ENCODE measurements around the gene ZBTB7C. TPM values are rescaled to one million over a fixed set of nuclear protein-coding genes. Genes with fewer than 3 reads are reported as not detected.

Gene ZBTB7C
- total RNA-seq, 2 donors from 2014 or later = 4.2 to 5.6 TPM

DNA sequence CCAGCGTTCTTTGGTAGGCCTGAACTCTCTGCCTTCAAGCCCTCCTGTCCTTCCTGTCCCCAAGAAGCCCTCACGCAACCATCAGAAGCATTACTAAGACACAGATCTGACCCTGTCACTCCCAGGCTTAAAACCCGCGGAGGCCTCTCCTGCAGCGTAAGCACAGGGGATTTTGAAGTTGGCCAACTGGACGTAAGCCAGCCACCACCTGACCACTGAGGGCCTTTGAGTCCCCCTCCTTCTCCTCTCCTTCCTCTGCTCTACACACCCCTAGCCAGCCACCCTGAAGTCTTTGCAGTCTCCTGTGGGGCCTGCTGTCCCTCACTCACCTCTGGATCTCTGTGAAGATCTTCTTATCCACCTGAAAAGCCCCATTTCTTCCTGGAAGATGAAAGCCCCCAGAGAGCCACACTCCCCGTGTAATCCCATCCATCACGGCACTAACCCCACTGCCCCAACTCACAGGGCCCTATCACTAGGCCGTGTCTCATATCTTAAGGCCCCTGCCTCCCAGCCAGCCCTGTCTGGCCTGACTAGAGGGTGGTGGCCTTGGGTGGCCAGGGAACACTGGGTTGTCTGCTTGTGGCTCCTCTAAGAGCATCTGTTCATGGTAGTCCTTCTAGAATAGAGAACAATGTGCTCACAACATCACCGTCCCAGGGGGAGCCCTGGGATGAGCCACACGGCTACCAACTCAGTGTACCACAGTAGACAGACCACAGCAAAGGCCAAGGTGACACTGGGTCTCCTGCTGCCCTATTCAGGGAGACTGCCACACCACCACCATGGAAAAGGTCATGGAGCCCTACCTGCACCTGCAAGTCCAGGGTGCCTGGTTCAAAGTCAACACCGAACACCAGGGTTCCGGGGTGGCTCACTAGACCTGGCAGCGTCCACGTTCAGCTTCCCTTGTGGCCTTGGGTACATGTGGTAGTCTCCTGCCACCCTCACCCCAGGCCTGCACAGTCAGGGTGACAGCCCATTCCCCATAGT lies 191.6 kb downstream of the ZBTB7C start:
- intact Hi-C loops (cut with DNase I) = no loop called here
- ATAC-seq = peak; percentile 25 to 37
- DNase-seq = no peak

DNA sequence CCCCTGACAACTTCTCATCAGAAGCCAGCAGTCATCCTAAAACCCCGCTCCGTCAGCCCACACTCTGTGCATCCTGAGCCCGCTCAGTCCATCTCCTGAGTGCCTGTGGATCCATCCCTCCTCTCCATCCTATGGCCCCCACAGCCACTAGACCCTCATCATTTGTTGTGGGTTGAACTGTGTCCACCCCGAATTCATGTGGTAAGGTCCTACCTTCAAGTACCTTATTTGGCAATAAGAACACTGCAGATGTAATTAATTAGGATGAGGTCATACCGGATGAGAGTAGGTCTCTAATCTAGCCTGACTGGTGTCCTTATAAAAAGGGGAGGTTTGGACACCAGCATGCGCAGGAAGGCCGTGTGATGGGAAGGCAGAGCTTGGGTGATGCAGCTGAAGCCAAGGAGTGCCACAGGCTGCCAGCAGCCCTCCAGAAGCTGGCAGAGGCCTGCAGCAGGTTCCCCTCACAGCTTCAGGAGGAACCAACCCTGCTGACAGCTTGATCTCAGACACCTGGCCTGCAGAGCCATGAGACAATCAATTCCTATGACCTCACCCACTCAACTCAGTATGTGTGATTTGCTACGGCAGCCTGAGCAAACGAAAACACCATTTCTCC lies 192.4 kb downstream of the ZBTB7C start:
- peak; percentile 31 for DNase-seq
- ATAC-seq = peak; percentile 48 to 86
- intact Hi-C loops (cut with DNase I) = no loop called here

DNA sequence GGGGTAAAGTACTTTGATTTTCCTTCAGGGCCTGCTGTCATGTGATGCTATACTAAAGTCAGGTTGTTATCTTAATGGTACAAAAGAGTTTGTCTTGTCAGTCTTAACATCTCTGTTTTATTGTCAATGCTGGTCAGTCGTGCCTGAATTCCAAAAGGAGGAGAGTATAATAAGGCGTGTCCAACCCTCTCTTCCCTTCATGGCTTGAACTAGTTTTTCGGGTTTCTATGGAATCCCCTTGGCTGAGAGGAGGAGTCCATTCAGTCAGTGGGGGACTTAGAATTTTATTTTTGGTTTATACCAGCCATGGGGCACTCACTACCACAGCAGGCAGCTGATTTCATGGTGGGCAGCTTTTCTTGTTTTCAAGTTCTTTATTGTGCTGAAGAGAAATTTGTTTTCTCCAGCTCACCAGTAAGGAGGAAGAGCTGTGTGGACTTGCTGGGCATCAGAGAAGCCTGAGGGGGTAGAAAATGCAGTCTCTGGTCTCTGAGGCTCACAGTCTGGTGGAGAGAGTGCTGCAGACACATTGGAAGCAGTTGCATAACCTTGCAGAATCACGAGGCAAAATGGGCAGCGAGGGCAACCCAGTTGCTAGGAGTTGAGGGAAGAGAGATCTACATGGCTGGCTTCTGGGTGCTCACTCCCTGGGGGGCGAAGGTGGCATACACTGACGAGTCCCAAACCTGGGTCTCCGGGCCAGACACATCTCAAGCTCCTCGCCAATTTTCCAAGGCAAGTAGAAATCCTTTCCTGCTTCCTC lies 193.1 kb downstream of the ZBTB7C start:
- DNase-seq (no peak), ATAC-seq (no peak)
- intact Hi-C loops (cut with DNase I) = no loop called here

DNA sequence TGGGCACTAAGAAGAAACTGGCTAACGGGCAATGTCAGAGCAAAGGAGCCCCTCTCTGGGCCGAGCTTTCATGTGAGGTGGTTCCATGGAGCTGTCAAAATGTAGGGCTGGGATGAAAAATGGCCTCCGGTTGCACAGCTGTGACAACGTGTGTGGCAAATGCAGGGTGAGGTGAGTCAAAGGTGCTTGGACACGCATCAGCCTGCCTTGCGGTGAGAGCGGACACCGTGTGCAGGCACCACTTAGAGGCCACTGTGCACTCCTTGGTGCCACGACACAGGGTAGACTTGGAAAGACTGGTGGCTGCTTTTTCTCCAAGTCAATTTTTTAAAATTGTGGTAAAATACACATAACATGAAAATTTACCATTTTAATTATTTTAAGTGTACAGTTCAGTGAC lies 195.4 kb downstream of the ZBTB7C start:
- DNase-seq (no peak), ATAC-seq (no peak)
- intact Hi-C loops (cut with DNase I) = no loop called here

DNA sequence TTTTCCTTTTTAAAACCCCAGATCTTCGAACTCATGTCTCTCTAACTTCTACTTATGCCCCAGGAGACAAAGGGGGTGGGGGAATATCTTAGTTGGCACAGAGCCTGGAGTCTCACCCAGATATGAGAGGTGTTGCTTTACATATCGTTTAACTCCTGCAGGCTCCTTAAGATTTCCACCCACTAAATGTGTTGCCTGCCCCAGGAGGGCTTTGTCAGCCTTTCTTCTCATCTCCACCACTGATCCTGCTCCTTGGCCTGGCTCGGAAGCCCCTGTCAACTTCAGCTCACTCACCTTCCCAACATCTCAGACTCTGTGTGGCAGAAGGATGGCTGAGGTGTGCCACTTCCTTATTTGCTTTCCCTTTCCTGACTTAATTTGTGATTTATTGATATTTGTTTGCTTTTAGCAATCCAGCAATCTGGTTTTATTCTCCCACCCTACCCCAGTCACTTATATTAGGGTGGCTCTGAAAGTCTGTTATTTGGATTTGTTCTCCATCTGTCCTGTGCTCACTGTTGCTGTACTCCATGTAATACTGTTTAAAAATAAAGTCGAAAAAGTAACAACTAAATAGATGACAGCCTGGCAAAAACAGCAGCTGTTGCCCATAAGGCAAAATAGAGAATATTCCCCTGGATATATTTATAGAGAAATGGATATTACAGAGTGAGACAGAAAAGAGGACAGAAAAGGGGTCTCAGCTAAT lies 200.6 kb downstream of the ZBTB7C start:
- ATAC-seq = no peak

DNA sequence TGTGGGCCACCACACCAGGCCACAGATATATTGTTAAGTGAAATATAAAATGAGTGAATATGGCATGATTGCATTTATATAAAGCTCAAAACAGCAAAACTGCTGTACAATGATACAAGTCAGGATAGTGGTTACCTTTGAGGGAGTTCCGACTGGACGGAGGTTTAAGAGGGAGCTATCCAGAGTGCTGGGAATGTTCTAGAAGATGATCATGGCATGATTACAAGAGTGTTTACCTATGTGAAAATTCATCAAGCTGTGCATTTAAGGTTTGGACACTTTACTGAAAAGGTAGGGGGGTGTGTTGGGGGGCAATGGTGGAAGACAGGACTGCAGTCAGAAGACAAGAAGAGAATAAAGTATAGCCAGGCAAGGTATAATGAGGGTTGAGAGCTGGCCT lies 201.4 kb downstream of the ZBTB7C start:
- ATAC-seq (no peak), DNase-seq (no peak)
- intact Hi-C loops (cut with DNase I) = no loop called here

More for the DNA sequence above, 200.6 kb downstream of the ZBTB7C start:
- no peak for DNase-seq
- intact Hi-C loops (cut with DNase I) = no loop called here

DNA sequence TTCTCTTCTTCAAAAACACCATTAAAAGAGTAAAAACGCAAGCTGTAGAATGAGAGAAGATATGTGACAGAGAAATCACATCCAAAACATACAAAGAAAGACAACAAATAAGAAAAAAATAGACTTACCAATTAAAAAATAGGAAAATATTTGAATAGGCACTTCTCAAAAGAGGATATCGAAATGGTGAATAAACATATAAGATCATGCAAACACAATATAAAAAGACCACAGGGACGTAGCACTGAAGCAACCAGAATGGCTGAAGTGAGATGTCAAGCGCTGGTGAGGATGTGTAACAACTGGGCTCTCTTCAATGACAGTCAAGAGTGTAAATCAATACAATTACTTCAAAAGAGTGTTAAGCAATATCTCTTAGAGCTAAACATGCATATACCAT lies 202.3 kb downstream of the ZBTB7C start:
- ATAC-seq = no peak
- DNase-seq = no peak
- intact Hi-C loops (cut with DNase I) = no loop called here

DNA sequence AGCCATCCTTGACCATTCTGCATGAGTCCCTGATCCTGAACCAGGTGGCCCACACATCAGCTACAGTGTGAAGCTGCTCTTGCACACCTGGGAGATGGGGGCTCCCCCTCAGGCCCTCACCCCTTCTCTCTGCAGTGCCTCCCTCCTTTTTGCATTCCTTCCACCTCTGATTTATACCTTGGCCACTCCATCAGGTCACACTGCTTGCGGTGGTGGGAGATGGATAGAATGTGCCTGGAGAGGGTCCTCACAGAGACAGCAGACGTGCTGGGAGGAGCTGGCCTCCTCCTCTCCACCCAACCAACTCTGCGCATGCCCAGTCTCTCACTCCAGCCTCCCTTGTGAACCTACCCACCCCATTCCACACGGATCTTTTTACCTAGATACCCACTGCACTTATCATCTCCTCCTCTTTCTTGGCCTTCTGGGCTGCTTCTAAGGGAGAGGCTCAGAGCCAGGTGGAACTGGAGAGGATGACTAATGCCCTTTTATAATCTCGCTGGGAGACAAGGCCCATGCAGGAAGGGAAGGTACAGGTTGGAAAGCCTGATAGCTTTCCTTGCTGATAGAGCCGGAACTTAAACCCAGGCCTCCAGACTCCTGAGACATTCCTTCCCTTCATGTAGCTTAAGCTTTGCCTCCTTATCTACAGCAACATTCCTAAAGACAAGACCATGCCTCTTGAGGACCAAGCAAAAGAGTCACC lies 205.1 kb downstream of the ZBTB7C start:
- ATAC-seq = peak; percentile 27 to 91
- intact Hi-C loops (cut with DNase I) = no loop called here
- DNase-seq = no peak

DNA sequence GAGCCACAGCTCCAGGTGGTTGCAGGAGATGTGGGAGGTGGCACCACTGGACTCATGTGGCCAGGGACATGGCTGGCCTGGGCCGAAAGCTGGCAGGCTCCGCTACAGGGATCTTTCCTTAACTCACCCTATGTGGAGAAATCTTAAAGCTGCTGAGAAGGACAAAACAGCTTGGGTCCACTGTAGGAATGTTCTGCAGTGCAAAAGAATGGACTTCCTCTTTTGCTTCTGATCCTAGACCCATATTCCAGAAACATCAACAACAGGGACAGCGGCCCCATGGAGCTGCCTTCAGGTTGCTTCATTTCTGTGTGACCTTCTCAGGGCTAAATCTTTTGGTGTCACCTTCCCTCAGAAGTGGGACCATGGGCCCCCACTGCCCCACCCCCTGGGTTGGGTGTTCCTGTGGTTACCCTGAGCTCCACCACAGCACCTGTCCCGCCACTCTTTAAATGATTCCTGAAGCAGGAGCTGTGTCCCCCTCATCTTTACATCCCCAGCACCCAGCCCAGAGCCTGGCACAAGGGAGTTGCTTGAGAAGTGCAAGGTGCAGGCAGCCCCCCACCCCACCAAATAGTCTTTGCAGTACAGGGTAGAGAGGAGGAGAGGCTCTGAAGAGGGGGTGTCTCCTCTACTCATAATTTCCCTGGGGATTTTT lies 205.8 kb downstream of the ZBTB7C start:
- DNase-seq = no peak

DNA sequence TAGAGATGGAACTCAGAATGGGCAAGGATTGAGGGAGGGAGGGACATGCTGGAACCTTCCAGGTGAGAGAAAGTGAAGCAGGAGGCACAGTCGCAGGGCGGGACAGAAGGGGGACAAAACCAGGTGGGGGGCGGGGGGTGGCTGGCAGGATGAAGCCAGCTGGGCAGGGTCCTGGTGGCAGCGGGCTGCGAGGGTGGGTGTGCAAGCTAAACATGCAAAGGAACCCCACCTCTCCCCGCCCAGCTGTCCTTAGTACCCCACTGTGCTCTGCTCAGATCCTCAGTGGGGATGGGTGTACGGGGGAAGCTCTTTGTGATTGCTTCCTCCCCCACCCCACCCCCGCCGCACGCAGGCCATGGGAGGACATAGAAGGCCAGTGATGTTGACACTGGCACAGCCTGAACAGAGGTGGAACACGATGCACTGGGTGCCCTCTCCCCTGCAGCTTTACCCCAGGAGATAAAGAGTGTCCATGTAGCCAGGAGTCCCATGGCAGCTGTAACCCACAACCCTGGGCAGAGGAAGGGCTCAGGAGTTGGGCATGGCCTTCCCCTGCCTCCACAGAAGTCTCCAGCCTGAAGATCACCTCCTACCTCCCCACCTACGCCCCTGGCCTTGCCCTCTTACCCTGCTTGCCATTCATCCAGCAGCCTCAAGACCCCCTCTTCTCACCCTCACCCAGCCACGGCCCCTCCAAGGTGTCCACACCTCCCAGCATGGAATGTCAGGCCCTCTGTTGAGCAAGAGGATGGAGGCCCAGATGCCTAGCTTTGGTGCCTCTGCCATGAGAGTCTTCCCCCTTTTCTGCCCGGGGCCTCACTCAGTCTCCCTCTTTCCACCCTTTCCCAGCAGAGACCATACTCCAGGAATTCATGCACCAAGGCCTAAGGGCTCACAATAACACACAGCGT lies 206.6 kb downstream of the ZBTB7C start:
- no peak for DNase-seq

More for the DNA sequence above, 205.8 kb downstream of the ZBTB7C start:
- intact Hi-C loops (cut with DNase I) = no loop called here
- ATAC-seq = no peak

DNA sequence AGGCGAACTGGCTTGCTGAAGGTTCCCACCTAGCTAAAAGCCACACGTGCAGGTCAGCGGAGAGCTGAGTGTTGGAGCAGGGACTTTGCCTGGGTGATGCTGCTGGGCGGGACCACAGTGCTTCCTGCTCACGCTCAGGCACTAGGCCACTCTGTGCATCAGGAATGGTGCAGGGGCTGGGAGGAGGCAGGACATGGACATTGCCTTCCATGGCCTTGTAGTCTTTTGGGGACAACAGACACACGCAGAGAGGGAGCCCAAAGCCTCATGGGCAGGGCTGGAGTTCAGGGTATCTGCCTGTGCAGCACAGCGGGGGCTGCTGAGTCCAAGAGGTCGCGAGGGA lies 207.2 kb downstream of the ZBTB7C start:
- ATAC-seq (no peak), DNase-seq (no peak)
- intact Hi-C loops (cut with DNase I) = no loop called here

More for the DNA sequence above, 206.6 kb downstream of the ZBTB7C start:
- intact Hi-C loops (cut with DNase I) = no loop called here
- no peak for ATAC-seq

DNA sequence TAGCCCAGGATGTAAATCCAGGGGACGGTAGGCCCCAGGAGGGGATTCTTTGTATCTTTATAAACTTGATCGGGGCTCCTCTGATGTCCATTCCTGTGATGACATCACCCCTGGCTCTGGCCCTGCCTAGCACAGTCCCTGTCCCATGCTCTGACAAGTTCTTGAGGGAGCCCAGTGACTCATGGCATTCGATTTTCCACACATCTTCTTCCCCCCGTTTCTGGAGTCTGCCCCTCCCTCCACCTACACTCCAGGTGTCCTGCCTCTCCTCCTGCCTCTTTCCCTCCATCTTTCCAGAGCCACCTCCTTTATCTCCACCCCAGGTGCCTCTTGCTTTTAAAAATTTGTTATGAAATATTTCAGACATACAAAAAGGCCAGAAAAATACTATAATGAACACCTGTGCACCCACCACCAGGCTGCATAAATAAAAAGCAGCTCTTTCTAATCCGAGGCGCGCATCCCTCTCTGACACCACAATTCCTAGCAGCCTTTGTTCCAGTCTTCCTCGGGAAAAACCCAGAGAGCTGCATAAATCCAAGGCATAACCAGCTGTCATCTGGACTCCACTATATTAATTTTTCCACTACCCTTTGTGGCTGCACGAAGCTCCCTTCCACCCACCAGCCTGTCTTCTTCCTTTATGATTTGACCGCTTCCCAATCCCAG lies 207.7 kb downstream of the ZBTB7C start:
- ATAC-seq = no peak
- intact Hi-C loops (cut with DNase I) = no loop called here
- DNase-seq = no peak

DNA sequence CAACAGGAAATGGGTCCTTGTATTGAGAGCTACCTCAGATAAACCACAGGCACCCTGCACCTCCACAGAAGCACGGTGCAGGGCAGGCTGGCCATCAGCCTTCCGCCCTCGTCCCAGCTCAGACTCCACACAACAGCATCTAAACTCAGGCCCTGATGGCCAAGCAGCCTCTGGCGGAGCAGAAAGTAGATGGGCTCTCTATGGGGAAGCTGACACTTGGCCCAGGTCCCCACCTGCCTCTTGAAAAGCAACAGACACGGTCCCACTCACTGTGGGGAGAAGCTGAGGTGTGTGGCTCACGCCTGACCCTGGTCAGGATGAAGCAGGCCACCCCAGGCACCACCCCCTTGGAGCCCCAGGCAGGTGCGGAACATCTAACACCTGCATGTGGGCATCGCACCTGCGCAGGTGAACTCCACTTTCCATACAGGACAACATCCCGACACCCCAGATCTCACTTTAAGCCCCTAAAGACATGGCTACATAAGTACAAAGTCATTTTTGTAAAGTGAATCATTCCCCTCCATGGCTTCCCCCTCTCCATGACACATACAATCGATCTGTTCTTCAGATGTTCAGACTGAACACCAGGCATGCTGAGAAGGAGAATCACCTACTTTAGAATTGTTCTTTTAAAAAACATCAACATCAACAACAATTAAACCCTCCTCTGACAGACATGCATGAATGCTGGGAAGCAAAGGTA lies 208.4 kb downstream of the ZBTB7C start:
- DNase-seq = no peak
- ATAC-seq = no peak
- intact Hi-C loops (cut with DNase I) = no loop called here

DNA sequence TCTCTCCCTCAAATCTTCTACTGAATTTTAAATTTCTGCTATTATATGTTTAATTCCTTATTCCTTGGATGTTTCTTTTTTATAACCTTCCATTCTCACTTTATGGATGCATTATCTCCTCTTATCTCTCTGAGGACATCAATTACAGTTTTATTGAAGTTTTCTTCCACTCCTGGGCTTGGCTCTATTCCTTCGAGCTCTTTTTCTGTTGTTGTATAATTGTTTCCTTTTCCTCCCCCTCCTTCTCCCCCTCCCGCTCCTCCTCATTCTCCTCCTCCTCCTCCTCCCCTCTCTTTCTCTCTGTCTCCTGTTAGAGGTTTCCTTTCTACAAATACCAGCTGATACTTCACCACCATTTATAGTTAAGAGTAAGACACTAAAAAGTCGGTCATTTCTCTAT lies 209.8 kb downstream of the ZBTB7C start:
- intact Hi-C loops (cut with DNase I) = no loop called here
- ATAC-seq (no peak), DNase-seq (no peak)

DNA sequence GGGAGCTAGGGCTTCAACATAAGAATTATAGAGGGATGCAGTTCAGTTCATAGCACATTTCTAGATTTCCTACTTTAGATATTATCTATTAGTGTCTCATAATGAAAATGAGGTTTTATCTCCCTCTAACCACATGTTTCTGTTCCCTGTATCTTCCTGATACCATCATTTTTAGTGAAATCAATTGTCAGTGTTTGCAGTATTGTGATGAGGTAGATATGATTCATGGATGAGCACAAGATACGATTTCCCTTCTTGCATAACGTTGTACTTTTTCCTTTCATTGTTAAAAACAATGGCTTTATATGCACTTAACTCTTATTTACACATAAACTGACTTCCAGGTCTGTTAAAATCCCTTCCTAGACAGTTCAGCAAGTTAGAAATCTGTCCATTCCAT lies 211.4 kb downstream of the ZBTB7C start:
- ATAC-seq (no peak), DNase-seq (no peak)
- intact Hi-C loops (cut with DNase I) = no loop called here

DNA sequence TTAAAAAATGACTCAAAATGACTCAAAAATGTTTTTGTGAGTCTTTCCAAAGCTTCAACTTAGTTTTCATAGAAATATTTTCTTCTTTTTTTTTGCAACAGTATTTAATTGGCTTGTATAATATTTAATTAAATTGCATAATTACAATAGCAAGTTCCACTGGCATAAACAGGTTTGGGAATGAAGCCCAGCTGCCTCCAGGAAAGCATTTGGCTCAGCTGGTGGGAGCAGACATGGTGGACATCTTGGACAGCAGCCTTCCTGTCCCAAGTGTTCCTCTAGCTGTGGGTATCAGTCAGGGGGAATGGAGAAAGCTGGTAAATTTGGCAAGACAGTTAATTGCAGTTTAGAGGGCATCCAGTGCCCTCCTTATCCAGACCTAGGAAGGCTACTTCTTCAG lies 213.4 kb downstream of the ZBTB7C start:
- ATAC-seq (no peak), DNase-seq (no peak)
- intact Hi-C loops (cut with DNase I) = no loop called here
